ENCODE results near the gene MCM3AP. TPM values are rescaled to one million over a fixed set of nuclear protein-coding genes. Genes with fewer than 3 reads are reported as not detected.

The MCM3AP gene
- total and polyA plus RNA-seq, 9 of the 15 experiments (the other 6 are each of a cell fraction or from before 2014, with no cell fraction given) = 6.5 to 179 (median 69.6) TPM

DNA sequence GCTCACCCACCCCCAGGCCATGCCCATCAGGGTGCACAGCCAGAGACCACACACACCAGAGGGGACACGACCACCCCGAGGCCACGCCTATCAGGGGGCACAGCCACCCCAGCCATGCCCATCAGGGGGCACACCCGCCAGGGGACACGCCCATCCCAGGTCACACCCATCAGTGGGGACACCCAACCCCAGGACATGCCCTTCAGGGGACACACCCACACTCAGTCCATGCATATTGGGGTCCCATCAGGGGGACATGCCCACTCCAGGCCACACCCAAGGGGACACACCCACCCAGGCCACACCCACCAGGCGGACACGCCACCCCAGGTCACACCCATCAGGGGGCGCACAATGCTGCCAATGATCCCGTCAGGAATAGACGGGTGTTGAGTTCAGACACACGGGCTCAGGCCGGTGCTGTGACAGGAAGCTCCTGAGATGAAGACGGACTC, 20.7 kb downstream of the MCM3AP start (continued):
- peak; percentile 34; the same call in 1 of the 2 replicates for TF ChIP-seq KLF1 (tag; IDR thresholded peaks at IDR 0.05)
- TF ChIP-seq, protein P1, sequence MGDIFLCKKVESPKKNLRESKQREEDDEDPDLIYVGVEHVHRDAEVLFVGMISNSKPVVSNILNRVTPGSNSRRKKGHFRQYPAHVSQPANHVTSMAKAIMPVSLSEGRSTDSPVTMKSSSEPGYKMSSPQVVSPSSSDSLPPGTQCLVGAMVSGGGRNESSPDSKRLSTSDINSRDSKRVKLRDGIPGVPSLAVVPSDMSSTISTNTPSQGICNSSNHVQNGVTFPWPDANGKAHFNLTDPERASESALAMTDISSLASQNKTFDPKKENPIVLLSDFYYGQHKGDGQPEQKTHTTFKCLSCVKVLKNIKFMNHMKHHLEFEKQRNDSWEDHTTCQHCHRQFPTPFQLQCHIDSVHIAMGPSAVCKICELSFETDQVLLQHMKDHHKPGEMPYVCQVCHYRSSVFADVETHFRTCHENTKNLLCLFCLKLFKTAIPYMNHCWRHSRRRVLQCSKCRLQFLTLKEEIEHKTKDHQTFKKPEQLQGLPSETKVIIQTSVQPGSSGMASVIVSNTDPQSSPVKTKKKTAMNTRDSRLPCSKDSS (IDR thresholded peaks at IDR 0.05; ENCODE audit: low read depth, partially characterized antibody) = no peak
- no peak for TF ChIP-seq FOXK1 (CRISPR knock-in tag; IDR thresholded peaks at IDR 0.05; ENCODE audit: borderline replicate concordance)
- TF ChIP-seq, protein P2, sequence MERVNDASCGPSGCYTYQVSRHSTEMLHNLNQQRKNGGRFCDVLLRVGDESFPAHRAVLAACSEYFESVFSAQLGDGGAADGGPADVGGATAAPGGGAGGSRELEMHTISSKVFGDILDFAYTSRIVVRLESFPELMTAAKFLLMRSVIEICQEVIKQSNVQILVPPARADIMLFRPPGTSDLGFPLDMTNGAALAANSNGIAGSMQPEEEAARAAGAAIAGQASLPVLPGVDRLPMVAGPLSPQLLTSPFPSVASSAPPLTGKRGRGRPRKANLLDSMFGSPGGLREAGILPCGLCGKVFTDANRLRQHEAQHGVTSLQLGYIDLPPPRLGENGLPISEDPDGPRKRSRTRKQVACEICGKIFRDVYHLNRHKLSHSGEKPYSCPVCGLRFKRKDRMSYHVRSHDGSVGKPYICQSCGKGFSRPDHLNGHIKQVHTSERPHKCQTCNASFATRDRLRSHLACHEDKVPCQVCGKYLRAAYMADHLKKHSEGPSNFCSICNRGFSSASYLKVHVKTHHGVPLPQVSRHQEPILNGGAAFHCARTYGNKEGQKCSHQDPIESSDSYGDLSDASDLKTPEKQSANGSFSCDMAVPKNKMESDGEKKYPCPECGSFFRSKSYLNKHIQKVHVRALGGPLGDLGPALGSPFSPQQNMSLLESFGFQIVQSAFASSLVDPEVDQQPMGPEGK (CRISPR knock-in tag; IDR thresholded peaks at IDR 0.05; ENCODE audit: borderline replicate concordance) = no peak
- no peak for TF ChIP-seq ILF3 (IDR thresholded peaks at IDR 0.05; ENCODE audit: borderline replicate concordance)
- TF ChIP-seq HIVEP1 (CRISPR knock-in tag; IDR thresholded peaks at IDR 0.05) = no peak
- TF ChIP-seq ZFPM2 (CRISPR knock-in tag; IDR thresholded peaks at IDR 0.05) = no peak
- TF ChIP-seq, protein P3, sequence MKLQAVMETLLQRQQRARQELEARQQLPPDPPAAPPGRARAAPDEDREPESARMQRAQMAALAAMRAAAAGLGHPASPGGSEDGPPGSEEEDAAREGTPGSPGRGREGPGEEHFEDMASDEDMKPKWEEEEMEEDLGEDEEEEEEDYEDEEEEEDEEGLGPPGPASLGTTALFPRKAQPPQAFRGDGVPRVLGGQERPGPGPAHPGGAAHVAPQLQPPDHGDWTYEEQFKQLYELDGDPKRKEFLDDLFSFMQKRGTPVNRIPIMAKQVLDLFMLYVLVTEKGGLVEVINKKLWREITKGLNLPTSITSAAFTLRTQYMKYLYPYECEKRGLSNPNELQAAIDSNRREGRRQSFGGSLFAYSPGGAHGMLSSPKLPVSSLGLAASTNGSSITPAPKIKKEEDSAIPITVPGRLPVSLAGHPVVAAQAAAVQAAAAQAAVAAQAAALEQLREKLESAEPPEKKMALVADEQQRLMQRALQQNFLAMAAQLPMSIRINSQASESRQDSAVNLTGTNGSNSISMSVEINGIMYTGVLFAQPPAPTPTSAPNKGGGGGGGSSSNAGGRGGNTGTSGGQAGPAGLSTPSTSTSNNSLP (IDR thresholded peaks at IDR 0.05; ENCODE audit: borderline replicate concordance, low read depth, low read length) = no peak
- TF ChIP-seq ZNF584 (CRISPR knock-in tag; IDR thresholded peaks at IDR 0.05; ENCODE audit: low read depth) = no peak
- no peak for TF ChIP-seq SLC30A9 (CRISPR knock-in tag; IDR thresholded peaks at IDR 0.05)
- no peak for TF ChIP-seq ZNF79 (CRISPR knock-in tag; IDR thresholded peaks at IDR 0.05; ENCODE audit: low read depth)
- TF ChIP-seq NCOA4 (IDR thresholded peaks at IDR 0.05; ENCODE audit: partially characterized antibody) = no peak
- 0 out of 2 replicates have a peak, but pooled peaks have one; percentile 16 for TF ChIP-seq CREB1 (IDR thresholded peaks at IDR 0.05)
- TF ChIP-seq CREB1 (CRISPR knock-in tag; IDR thresholded peaks at IDR 0.05) = no peak
- TF ChIP-seq, protein P4, sequence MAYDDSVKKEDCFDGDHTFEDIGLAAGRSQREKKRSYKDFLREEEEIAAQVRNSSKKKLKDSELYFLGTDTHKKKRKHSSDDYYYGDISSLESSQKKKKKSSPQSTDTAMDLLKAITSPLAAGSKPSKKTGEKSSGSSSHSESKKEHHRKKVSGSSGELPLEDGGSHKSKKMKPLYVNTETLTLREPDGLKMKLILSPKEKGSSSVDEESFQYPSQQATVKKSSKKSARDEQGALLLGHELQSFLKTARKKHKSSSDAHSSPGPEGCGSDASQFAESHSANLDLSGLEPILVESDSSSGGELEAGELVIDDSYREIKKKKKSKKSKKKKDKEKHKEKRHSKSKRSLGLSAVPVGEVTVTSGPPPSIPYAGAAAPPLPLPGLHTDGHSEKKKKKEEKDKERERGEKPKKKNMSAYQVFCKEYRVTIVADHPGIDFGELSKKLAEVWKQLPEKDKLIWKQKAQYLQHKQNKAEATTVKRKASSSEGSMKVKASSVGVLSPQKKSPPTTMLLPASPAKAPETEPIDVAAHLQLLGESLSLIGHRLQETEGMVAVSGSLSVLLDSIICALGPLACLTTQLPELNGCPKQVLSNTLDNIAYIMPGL (CRISPR knock-in tag; IDR thresholded peaks at IDR 0.05) = no peak
- TF ChIP-seq ZNF253 (CRISPR knock-in tag; conservative IDR thresholded peaks at IDR 0.05) = no peak
- no peak for TF ChIP-seq NFYB (IDR thresholded peaks at IDR 0.05; ENCODE audit: extremely low read depth, insufficient read length)
- TF ChIP-seq NCOA2 (IDR thresholded peaks at IDR 0.05; ENCODE audit: partially characterized antibody in 2 of 2) = no peak
- TF ChIP-seq ZNF354B (CRISPR knock-in tag; IDR thresholded peaks at IDR 0.05) = no peak
- no peak for TF ChIP-seq NR4A1 (CRISPR knock-in tag; IDR thresholded peaks at IDR 0.05)
- no peak for TF ChIP-seq NR4A1 (tag; IDR thresholded peaks at IDR 0.05)
- TF ChIP-seq POLR2A (conservative IDR thresholded peaks at IDR 0.05) = peak; percentile 42; the same call in 1 of the 2 replicates
- TF ChIP-seq ZNF75A (CRISPR knock-in tag; IDR thresholded peaks at IDR 0.05) = no peak
- TF ChIP-seq ARNT (IDR thresholded peaks at IDR 0.05) = no peak
- no peak for TF ChIP-seq ZNF436 (CRISPR knock-in tag; IDR thresholded peaks at IDR 0.05)

Measured in K562 (cell line).